Astrocyte of the spinal cord (primary cell): ENCODE data around the gene IL3RA.

ENCODE experiments used
- DNase-seq: peaks from one replicate; pipeline ENCODE4 v3.0.0; 2011; ENCODE audit warnings: low read depth, low spot score
- H3K4me3 ChIP-seq: 2 replicates; pipeline ENCODE4 v1.5.1; 2011; ENCODE audit warnings: low read depth, mild to moderate bottlenecking, low read length, moderate library complexity
- in situ Hi-C: cut with HindIII; loops from 2 replicates; pipeline ENCODE4 v1.10.0; 2017; ENCODE audit warnings: low sequenced_read_pairs
- TF ChIP-seq, protein P1 (sequence below): IDR thresholded peaks from 2 replicates; pipeline ENCODE4 v1.5.1; 2012; ENCODE audit warnings: low read depth, mild to moderate bottlenecking, low read length, inconsistent platforms

IL3RA gene

DNA sequence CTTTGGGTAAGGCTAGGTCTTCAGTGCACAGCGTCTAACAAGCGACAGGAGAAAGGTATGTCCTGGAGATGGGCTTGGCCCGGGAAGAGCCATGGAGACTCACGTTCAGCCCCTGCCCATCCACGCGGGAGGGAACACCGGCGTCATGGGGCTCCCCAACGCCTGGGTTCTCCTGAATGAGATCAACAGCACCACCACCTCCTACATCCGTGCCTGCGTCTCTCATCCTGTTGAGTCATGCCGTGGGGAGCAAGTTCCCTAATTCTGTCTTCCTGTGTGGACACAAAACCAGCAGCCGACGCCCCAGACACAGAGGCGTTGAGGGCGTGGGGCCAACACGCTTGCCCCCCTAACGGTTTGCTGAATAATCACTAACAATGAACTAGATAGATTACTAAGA is 20.1 kb upstream of the IL3RA start:
- in situ Hi-C loops = no loop called here
- no peak overlapping the region for H3K4me3 ChIP-seq
- TF ChIP-seq, protein P1, sequence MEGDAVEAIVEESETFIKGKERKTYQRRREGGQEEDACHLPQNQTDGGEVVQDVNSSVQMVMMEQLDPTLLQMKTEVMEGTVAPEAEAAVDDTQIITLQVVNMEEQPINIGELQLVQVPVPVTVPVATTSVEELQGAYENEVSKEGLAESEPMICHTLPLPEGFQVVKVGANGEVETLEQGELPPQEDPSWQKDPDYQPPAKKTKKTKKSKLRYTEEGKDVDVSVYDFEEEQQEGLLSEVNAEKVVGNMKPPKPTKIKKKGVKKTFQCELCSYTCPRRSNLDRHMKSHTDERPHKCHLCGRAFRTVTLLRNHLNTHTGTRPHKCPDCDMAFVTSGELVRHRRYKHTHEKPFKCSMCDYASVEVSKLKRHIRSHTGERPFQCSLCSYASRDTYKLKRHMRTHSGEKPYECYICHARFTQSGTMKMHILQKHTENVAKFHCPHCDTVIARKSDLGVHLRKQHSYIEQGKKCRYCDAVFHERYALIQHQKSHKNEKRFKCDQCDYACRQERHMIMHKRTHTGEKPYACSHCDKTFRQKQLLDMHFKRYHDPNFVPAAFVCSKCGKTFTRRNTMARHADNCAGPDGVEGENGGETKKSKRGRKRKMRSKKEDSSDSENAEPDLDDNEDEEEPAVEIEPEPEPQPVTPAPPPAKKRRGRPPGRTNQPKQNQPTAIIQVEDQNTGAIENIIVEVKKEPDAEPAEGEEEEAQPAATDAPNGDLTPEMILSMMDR = no peak
- no peak for DNase-seq

DNA sequence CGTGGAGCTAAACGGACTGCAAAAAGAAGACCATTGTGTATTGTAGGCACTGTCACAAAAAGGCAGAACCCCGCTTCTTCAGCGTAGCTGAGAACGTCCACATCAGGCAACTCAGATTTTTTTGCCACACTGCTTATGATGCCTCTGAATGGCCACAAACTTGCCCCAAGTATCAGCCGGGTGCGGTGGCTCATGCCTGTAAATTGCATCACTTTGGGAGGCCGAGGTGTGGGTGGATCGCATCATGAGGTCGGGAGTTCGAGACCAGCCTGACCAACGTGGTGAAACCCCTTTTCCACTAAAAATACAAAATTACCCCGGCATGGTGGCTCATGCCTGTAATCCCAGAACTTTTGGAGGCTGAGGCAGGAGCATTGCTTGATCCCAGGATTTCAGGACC is 14.9 kb upstream of the IL3RA start:
- in situ Hi-C loops = no loop called here
- no peak overlapping the region for H3K4me3 ChIP-seq
- DNase-seq = no peak
- TF ChIP-seq, protein P1 = no peak

DNA sequence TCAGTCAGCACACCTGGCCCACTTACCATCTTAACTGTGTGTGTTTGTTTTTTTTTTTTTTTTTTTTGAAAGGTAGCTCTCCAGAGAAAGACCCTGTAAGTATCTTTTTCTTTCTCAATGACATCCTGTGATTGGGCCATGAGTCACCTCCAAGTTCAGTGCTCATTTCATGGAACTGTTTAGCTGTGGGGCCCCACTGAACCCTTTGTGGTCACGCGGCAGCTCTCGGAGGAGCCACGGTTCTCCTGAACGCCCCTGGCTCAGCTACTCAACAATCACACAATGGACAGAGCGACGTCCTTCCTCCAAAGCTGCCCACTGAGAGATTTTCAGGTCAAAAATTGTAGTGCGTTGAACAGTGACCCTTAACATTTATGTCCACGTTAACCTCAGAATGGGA is 14.2 kb upstream of the IL3RA start:
- DNase-seq = no peak
- TF ChIP-seq, protein P1 = no peak
- in situ Hi-C loops = no loop called here
- no peak overlapping the region for H3K4me3 ChIP-seq

DNA sequence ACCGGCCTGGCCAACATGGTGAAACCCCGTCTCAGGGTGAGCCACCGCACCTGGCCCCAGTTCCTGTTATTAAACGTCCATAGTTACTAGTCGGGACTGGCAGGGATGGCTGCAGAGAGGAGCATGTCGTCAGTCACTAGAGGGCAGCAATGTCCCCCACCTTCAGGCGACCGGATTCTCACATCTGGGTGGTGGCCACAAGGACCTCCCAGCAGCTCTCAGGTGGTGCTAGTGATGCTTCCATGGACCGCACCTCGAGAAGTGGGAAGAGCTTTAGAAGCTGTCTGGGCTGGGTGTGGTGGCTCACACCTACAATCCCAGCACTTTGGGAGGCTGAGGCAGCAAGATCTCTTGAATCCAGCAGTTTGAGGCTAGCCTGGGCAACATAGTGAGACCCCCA is 13.3 kb upstream of the IL3RA start:
- TF ChIP-seq, protein P1 = peak; percentile 3
- in situ Hi-C loops = no loop called here
- no peak for DNase-seq
- H3K4me3 ChIP-seq = no peak overlapping the region

DNA sequence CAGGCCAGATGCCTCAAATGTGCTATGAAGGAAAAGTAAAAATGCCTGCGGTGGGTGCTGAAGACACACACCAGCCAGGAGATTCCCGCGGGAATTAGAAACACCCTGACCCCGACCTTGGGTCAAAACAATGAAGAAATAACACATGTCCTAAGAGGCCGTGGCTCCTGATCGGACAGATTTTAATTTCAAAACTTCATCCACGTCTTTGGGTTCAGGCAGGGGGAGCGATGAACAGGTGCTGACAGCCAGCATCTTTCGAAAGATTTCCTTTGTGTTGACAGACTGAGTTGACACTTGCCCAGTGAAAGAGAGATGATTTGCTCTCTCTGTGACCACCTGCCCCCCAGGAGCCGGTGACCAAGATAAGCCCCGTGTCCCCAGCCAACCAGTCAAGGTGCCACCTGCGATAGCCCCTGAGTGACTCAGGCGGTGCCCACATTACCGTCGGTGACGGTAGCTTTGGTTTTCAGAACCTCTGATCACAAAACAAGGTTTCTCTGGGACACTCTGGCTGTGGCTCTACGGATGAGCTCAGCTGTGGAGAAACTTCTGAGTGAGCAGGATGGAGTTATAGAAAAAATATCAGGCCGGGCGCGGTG is 11.0 kb upstream of the IL3RA start:
- DNase-seq = no peak
- no peak overlapping the region for H3K4me3 ChIP-seq
- in situ Hi-C loops = no loop called here
- TF ChIP-seq, protein P1 = no peak

DNA sequence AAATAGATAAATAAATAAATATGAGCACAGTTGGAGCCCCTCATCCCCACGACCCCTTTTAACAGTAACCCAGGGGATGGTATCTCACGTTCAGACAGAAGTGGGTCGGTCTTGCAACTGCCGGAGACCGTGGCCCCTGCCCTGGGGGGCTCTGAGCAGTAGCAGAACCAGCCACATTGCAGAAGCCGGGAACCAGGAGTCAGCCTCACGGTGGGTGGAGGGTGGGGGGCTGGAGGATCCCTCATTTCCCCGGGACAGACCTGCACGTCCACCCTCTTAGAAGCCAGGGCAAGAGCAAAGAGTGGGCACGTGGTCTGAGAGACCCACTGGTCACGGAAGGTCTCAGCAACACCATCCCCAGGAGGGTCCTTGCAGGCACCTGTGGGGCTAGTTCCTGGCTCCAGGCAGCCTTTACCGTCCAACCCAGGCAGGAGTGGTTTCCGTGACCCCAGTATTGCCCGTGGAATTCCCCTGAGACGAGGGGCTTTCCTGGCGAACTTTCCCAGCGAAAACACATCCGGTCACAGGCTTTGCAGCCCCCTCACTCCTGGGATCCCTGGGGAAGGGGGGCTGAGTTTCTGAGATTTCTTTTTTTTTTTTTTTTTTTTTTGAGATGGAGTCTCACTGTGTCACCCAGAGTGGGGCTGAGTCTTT is 8.8 kb upstream of the IL3RA start:
- in situ Hi-C loops = no loop called here
- TF ChIP-seq, protein P1 = no peak
- DNase-seq = no peak
- H3K4me3 ChIP-seq = no peak overlapping the region
